SK-N-SH treated with all-trans-retinoic acid at 6 μM for 48 hours (cell line): ENCODE results near the gene RPP25L.

ENCODE experiments used
- ATAC-seq: fragments of 200-7000 bp; cut with Tn5 transposase; 3 replicates; pipeline ENCODE4 v1.9.1; 2020; ENCODE audit warnings: mild to moderate bottlenecking, moderate library complexity
- ARNTL ChIP-seq: fragments of 450-650 bp; formaldehyde crosslinking; IDR thresholded peaks from 2 replicates; pipeline ENCODE4 v1.5.0; 2020; ENCODE audit warnings: low read depth, mild to moderate bottlenecking, moderate library complexity, borderline replicate concordance
- BACH2 ChIP-seq: fragments of 250-450 bp; sonication (Bioruptor Pico); IDR thresholded peaks from 2 replicates; pipeline ENCODE4 v1.9.0; 2021; ENCODE audit warnings: mild to moderate bottlenecking, borderline replicate concordance
- CREB5 ChIP-seq: fragments of 250-450 bp; sonication (Bioruptor Pico); IDR thresholded peaks from 2 replicates; pipeline ENCODE4 v1.5.1; 2020; ENCODE audit warnings: low read depth, mild to moderate bottlenecking, moderate library complexity
- CSDC2 ChIP-seq: fragments of 250-450 bp; sonication (Bioruptor Pico); IDR thresholded peaks from 2 replicates; pipeline ENCODE4 v1.5.0; 2020; ENCODE audit warnings: mild to moderate bottlenecking, moderate library complexity
- CSRNP3 ChIP-seq: fragments of 250-450 bp; sonication (Bioruptor Pico); IDR thresholded peaks from 2 replicates; pipeline ENCODE4 v1.5.1; 2021; ENCODE audit warnings: mild to moderate bottlenecking, moderate library complexity
- ESRRG ChIP-seq: fragments of 250-450 bp; sonication (Bioruptor Pico); IDR thresholded peaks from 2 replicates; pipeline ENCODE4 v1.6.1; 2021; ENCODE audit warnings: mild to moderate bottlenecking
- GLIS3 ChIP-seq: fragments of 250-450 bp; sonication (Bioruptor Pico); IDR thresholded peaks from 2 replicates; pipeline ENCODE4 v1.5.0; 2020; ENCODE audit warnings: mild to moderate bottlenecking, moderate library complexity
- ISL1 ChIP-seq: fragments of 250-450 bp; sonication (Bioruptor Pico); IDR thresholded peaks from 2 replicates; pipeline ENCODE4 v2.1.2; 2022; ENCODE audit warnings: mild to moderate bottlenecking, moderate library complexity
- OSR1 ChIP-seq: fragments of 250-450 bp; sonication (Bioruptor Pico); IDR thresholded peaks from 2 replicates; pipeline ENCODE4 v1.8.0; 2022; ENCODE audit warnings: moderate library complexity, mild to moderate bottlenecking, inconsistent platforms
- PATZ1 ChIP-seq: fragments of 250-450 bp; sonication (Bioruptor Pico); IDR thresholded peaks from 2 replicates; pipeline ENCODE4 v1.8.0; 2020; ENCODE audit warnings: mild to moderate bottlenecking, moderate library complexity, borderline replicate concordance
- RARB ChIP-seq: fragments of 250-450 bp; sonication (Bioruptor Pico); IDR thresholded peaks from 2 replicates; pipeline ENCODE4 v1.8.0; 2021; ENCODE audit warnings: mild to moderate bottlenecking, moderate library complexity
- SNAI2 ChIP-seq: fragments of 250-450 bp; sonication (Bioruptor Pico); IDR thresholded peaks from 2 replicates; pipeline ENCODE4 v1.5.0; 2020; ENCODE audit warnings: mild to moderate bottlenecking, moderate library complexity
- TCF4 ChIP-seq: fragments of 250-450 bp; sonication (Bioruptor Pico); IDR thresholded peaks from 2 replicates; pipeline ENCODE4 v1.8.0; 2021; ENCODE audit warnings: mild to moderate bottlenecking, moderate library complexity, borderline replicate concordance
- TOX ChIP-seq: fragments of 250-450 bp; sonication (Bioruptor Pico); IDR thresholded peaks from 2 replicates; pipeline ENCODE4 v1.8.0; 2021; ENCODE audit warnings: mild to moderate bottlenecking, moderate library complexity, borderline replicate concordance
- ZC3H10 ChIP-seq: fragments of 250-450 bp; sonication (Bioruptor Pico); IDR thresholded peaks from 2 replicates; pipeline ENCODE4 v1.5.1; 2021; ENCODE audit warnings: mild to moderate bottlenecking, moderate library complexity
- ZFP3 ChIP-seq: fragments of 250-450 bp; sonication (Bioruptor Pico); IDR thresholded peaks from 2 replicates; pipeline ENCODE4 v1.5.0; 2020; ENCODE audit warnings: mild to moderate bottlenecking, moderate library complexity
- ZFP30 ChIP-seq: fragments of 450-650 bp; formaldehyde crosslinking; IDR thresholded peaks from 2 replicates; pipeline ENCODE4 v1.5.0; 2022; ENCODE audit warnings: mild to moderate bottlenecking, moderate library complexity
- ZNF565 ChIP-seq: fragments of 450-650 bp; formaldehyde crosslinking; conservative IDR thresholded peaks from 2 replicates; pipeline ENCODE4 v1.5.0; 2020; ENCODE audit warnings: low read depth, mild to moderate bottlenecking, moderate library complexity
- ZNF70 ChIP-seq: fragments of 450-650 bp; formaldehyde crosslinking; IDR thresholded peaks from 2 replicates; pipeline ENCODE4 v1.5.0; 2020; ENCODE audit warnings: mild to moderate bottlenecking, moderate library complexity
- ZNF8 ChIP-seq: fragments of 450-650 bp; formaldehyde crosslinking; IDR thresholded peaks from 2 replicates; pipeline ENCODE4 v1.5.0; 2020; ENCODE audit warnings: mild to moderate bottlenecking, moderate library complexity
- TF ChIP-seq, protein P1 (sequence below): fragments of 250-450 bp; sonication (Bioruptor Pico); IDR thresholded peaks from 2 replicates; pipeline ENCODE4 v1.8.0; 2021; ENCODE audit warnings: low read depth, mild to moderate bottlenecking, moderate library complexity, borderline replicate concordance

Gene RPP25L

DNA sequence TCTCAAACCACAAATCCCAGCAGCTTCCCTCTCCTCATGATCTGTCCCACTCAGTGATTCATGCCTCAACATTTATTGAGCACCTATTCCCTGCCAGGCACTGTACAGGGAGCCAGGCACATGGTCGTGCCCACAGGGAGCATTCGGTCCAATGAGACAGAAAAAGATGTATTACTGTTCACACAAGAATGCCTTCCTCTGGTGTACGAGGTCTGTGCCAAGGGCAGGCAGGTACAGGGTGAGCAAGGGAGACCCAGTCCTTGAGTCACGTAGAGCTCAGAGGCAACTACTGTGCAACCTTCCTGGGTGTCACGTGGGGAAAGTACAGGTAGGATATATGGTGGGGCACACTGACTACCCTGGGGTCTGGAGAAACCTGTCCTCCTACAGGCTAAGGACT is 26.9 kb downstream of the RPP25L start:
- ATAC-seq = no peak
- TF ChIP-seq ZNF70 (no peak), ISL1 (CRISPR knock-in tag) (no peak), CREB5 (CRISPR knock-in tag) (no peak), SNAI2 (CRISPR knock-in tag) (no peak), TCF4 (CRISPR knock-in tag) (no peak), ZNF8 (CRISPR knock-in tag) (no peak), ESRRG (CRISPR knock-in tag) (no peak), TOX (no peak), CSDC2 (no peak), PATZ1 (no peak), RARB (CRISPR knock-in tag) (no peak)
- TF ChIP-seq, protein P1, sequence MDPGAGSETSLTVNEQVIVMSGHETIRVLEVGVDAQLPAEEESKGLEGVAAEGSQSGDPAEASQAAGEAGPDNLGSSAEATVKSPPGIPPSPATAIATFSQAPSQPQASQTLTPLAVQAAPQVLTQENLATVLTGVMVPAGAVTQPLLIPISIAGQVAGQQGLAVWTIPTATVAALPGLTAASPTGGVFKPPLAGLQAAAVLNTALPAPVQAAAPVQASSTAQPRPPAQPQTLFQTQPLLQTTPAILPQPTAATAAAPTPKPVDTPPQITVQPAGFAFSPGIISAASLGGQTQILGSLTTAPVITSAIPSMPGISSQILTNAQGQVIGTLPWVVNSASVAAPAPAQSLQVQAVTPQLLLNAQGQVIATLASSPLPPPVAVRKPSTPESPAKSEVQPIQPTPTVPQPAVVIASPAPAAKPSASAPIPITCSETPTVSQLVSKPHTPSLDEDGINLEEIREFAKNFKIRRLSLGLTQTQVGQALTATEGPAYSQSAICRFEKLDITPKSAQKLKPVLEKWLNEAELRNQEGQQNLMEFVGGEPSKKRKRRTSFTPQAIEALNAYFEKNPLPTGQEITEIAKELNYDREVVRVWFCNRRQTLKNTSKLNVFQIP = no peak

- no peak for TF ChIP-seq CREB5 (CRISPR knock-in tag)
- no peak for TF ChIP-seq OSR1
- TF ChIP-seq SNAI2 (CRISPR knock-in tag) = no peak
- no peak for TF ChIP-seq TOX
- TF ChIP-seq ZNF70 = no peak
- no peak for TF ChIP-seq RARB (CRISPR knock-in tag)
- TF ChIP-seq ZC3H10 (CRISPR knock-in tag) = no peak
- TF ChIP-seq ZFP3 = no peak
- no peak for TF ChIP-seq CSRNP3 (CRISPR knock-in tag)
- TF ChIP-seq PATZ1 = no peak
- no peak for TF ChIP-seq ESRRG (CRISPR knock-in tag)
- no peak for TF ChIP-seq ZFP30 (CRISPR knock-in tag)
- no peak for TF ChIP-seq BACH2 (CRISPR knock-in tag)
- TF ChIP-seq ZNF565 (CRISPR knock-in tag) = no peak
- ATAC-seq = no peak
Observed at GRCh38 chr9:34582787-34583186, 29.1 kb downstream of the RPP25L start.

DNA sequence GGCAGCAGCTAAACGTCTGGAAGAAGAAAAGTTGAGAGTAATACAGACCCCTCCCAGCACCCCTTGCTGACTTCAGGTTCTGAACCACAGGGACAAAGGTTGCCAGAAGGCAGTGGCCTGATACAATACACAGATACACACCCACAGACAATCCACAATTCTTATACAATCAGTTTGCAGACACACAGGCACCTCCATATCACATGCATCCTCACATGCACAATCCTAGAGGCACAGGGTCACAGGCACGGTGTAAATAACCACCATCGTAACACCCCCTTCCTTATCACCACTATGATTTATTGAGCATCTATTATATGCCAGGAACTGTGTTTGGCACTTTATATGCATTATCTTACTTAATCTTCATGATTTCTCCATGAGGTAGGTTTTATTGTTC is 30.6 kb downstream of the RPP25L start:
- TF ChIP-seq CSDC2 (no peak), ISL1 (CRISPR knock-in tag) (no peak), SNAI2 (CRISPR knock-in tag) (no peak), ZFP3 (no peak), ZNF8 (CRISPR knock-in tag) (no peak), GLIS3 (CRISPR knock-in tag) (no peak), CREB5 (CRISPR knock-in tag) (no peak), ARNTL (CRISPR knock-in tag) (no peak)
- no peak for ATAC-seq
